ENCODE results near the gene MRPL34. TPM values are rescaled to one million over a fixed set of nuclear protein-coding genes. Genes with fewer than 3 reads are reported as not detected.

MRPL34 gene
- total RNA-seq, 2 donors from 2014 or later, result 47.0 to 47.1 TPM

GRCh38 chr19:17323964-17324332, 18.3 kb downstream of the MRPL34 start:
- no peak for DNase-seq
- peaks cover 6% of the 10 kb centered on the region for H3K36me3 Mint-ChIP-seq (ENCODE audit: low read depth)
- no peak overlapping the region for H3K4me3 Mint-ChIP-seq
- ATAC-seq, result no peak
- H3K4me1 Mint-ChIP-seq, result peaks cover 8% of the 10 kb centered on the region
- no peak overlapping the region for H3K27ac Mint-ChIP-seq
- H3K9me3 ChIP-seq (ENCODE audit: control insufficient read depth, low read length, poor library complexity, severe bottlenecking), result no peaks in the 10 kb centered on the region
- H3K27me3 Mint-ChIP-seq, result no peaks in the 10 kb centered on the region

DNA sequence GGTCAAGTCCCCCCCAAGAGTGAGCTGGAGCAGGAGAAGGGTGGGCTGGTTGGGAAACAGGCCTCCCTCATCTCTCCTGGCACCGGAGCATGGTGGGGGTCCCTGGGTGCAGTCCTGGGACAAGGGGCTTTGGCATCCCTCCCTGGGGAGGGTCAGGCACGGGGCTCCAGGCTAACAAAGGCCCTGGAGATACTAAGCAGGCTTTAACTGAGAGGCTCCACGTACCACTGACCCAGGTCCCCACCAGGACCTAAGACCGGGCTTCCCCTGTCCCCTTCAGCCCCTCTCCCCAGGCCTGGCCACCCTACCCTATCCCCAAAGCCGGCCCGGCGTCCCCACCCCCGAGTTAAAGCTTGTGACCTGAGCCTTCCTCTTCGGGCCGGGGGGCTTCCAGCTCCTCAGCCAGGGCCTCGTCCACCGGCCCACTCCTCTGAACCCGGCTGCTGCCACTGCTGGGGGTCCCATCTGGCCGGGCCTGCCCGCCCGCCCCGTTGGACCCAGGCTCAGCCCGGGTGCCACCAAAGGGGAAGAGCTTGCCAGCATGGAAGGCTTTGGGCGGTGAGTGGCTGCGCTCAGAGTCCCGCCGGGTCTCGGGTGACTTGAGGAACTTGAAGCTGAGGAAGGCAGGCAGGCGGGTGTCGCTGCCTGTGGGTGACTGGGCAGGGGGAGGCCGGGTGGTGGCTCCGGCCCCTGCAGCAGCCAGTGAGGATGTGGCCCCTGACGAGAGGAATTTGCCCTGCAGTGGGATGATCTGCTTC, 18.9 kb downstream of the MRPL34 start:
- no peak overlapping the region for H3K4me3 Mint-ChIP-seq
- ATAC-seq, result no peak
- no peak for DNase-seq
- no peak overlapping the region for H3K27ac Mint-ChIP-seq
- peaks cover 10% of the 10 kb centered on the region for H3K4me1 Mint-ChIP-seq
- H3K27me3 Mint-ChIP-seq, result no peaks in the 10 kb centered on the region
- no peaks in the 10 kb centered on the region for H3K9me3 ChIP-seq (ENCODE audit: control insufficient read depth, low read length, poor library complexity, severe bottlenecking)
- H3K36me3 Mint-ChIP-seq (ENCODE audit: low read depth), result peaks cover 6% of the 10 kb centered on the region

DNA sequence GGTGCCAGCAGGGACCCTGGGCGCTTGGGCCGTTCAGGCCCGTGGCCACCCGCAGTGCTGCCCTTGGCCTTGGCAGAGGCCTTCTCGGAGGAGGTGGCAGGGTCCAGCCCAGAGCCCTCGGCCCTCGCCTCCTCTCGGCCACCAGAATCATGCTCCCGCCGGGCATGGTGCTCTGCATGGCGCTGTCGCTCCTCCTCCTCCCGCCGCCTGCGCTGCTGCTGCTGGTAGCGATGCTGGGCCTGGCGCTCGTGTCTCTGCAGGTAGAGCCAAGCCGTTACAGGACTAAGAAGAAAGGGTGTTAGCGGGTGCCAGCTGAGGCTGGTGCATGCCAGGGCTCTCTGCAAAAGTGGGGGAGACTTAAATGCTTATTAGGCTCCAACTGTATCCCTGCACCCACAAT, 19.5 kb downstream of the MRPL34 start:
- H3K9me3 ChIP-seq (ENCODE audit: control insufficient read depth, low read length, poor library complexity, severe bottlenecking), result no peaks in the 10 kb centered on the region
- Mint-ChIP-seq H3K36me3 (ENCODE audit: low read depth) (peaks cover 4% of the 10 kb centered on the region), H3K27ac (no peak overlapping the region), H3K4me1 (peaks cover 10% of the 10 kb centered on the region), H3K27me3 (no peaks in the 10 kb centered on the region), H3K4me3 (no peak overlapping the region)
- no peak for DNase-seq
- no peak for ATAC-seq

- Mint-ChIP-seq H3K4me3 (peak overlapping the region; percentile 9), H3K27me3 (no peaks in the 10 kb centered on the region), H3K27ac (no peak overlapping the region), H3K36me3 (ENCODE audit: low read depth) (peaks cover 4% of the 10 kb centered on the region), H3K4me1 (peaks cover 14% of the 10 kb centered on the region)
- H3K9me3 ChIP-seq (ENCODE audit: control insufficient read depth, low read length, poor library complexity, severe bottlenecking), result no peaks in the 10 kb centered on the region
- DNase-seq, result no peak
- no peak for ATAC-seq
Measured at GRCh38 chr19:17325881-17326594, 20.4 kb downstream of the MRPL34 start.

DNA sequence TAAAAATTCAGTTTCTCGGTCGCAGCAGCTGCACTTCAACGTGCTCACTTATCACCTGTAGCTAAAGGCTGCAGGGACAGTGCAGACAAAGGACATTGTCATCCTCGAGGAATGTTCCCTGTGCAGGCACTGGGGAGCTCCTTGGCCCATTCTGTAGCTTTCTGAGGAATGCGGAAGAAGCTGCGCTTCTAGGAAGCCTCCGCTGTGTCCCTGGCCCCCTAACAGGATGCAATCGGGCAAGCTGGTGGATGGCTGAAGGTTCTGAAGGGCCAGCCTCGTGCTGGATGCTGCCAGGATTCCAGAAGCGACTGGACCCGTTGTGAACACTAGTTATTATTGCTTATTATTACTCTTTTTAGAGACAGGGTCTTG, 20.9 kb downstream of the MRPL34 start:
- no peak for DNase-seq
- Mint-ChIP-seq H3K4me1 (peaks cover 14% of the 10 kb centered on the region), H3K27me3 (no peaks in the 10 kb centered on the region), H3K4me3 (peak overlapping the region; percentile 9), H3K27ac (no peak overlapping the region), H3K36me3 (ENCODE audit: low read depth) (peaks cover 4% of the 10 kb centered on the region)
- H3K9me3 ChIP-seq (ENCODE audit: control insufficient read depth, low read length, poor library complexity, severe bottlenecking), result no peaks in the 10 kb centered on the region
- no peak for ATAC-seq

GRCh38 chr19:17327068-17327653, 21.5 kb downstream of the MRPL34 start:
- no peaks in the 10 kb centered on the region for H3K27me3 Mint-ChIP-seq
- H3K36me3 Mint-ChIP-seq (ENCODE audit: low read depth), result peaks cover 4% of the 10 kb centered on the region
- H3K4me3 Mint-ChIP-seq, result peak overlapping the region; percentile 85
- ATAC-seq (no peak), DNase-seq (no peak)
- H3K4me1 Mint-ChIP-seq, result peaks cover 14% of the 10 kb centered on the region
- H3K27ac Mint-ChIP-seq, result peak overlapping the region; percentile 57
- no peaks in the 10 kb centered on the region for H3K9me3 ChIP-seq (ENCODE audit: control insufficient read depth, low read length, poor library complexity, severe bottlenecking)

DNA sequence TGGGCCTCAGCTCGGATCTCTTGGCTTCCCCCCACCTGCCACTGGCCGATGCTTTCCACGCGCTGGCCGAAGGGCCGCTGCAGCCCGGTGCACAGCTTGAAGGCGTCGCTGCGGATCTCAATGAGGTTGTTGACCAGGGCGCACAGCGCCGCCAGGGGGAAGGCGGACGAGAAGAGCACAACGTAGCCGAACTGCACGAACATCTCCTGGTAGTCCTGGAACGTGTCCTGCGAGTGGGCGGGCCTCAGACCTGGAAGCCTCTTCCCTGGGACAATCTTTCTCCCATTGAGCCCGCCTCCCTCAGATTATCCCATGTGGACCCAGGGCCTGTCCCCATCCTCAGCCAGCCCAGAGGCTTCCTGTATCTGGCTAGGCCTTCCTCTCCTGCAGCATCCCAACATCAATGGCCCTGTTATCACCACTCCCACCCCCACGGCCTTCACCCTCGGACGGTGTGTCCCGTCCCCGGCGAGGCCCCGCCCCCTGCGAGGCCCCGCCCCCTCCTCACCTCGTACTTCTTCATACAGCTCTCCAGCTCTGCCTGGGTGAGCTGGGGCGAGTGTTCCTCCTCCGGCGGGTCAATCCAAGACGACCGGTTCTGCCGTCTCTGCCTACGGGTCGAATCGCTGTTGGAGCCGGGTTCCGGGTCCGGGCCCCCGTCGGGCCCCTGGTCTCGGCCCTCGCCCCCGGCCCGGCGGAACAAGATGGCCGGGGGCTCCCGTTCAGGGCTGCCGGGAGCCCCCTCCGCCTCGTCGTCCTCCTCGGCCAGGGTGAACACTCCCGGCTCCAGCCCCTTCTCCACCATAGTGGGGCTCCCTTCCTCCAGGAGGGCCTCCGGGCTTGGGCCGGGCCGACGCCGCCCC, 22.2 kb downstream of the MRPL34 start:
- ATAC-seq, result peak; percentile 79
- Mint-ChIP-seq H3K36me3 (ENCODE audit: low read depth) (no peaks in the 10 kb centered on the region), H3K4me1 (peaks cover 12% of the 10 kb centered on the region), H3K27me3 (no peaks in the 10 kb centered on the region), H3K27ac (peak overlapping the region; percentile 57), H3K4me3 (peak overlapping the region; percentile 85)
- H3K9me3 ChIP-seq (ENCODE audit: control insufficient read depth, low read length, poor library complexity, severe bottlenecking), result no peaks in the 10 kb centered on the region
- DNase-seq, result peak in 2 of 3 donors; percentile 57 to 61

GRCh38 chr19:17328517-17329365, 23.1 kb downstream of the MRPL34 start:
- Mint-ChIP-seq H3K4me3 (peak overlapping the region; percentile 85), H3K36me3 (ENCODE audit: low read depth) (no peaks in the 10 kb centered on the region), H3K4me1 (peaks cover 13% of the 10 kb centered on the region), H3K27me3 (no peaks in the 10 kb centered on the region), H3K27ac (no peak overlapping the region)
- DNase-seq, result peak in 2 of 3 donors; percentile 39 to 53
- H3K9me3 ChIP-seq (ENCODE audit: control insufficient read depth, low read length, poor library complexity, severe bottlenecking), result no peaks in the 10 kb centered on the region
- peak; percentile 37 for ATAC-seq

- peak overlapping the region; percentile 72 for H3K4me3 Mint-ChIP-seq
- H3K27ac Mint-ChIP-seq, result no peak overlapping the region
- no peak for ATAC-seq
- peaks cover 15% of the 10 kb centered on the region for H3K4me1 Mint-ChIP-seq
- H3K27me3 Mint-ChIP-seq, result no peaks in the 10 kb centered on the region
- peaks cover 2% of the 10 kb centered on the region for H3K36me3 Mint-ChIP-seq (ENCODE audit: low read depth)
- DNase-seq, result no peak
- H3K9me3 ChIP-seq (ENCODE audit: control insufficient read depth, low read length, poor library complexity, severe bottlenecking), result no peaks in the 10 kb centered on the region
Measured at GRCh38 chr19:17329366-17330261, 23.9 kb downstream of the MRPL34 start.

DNA sequence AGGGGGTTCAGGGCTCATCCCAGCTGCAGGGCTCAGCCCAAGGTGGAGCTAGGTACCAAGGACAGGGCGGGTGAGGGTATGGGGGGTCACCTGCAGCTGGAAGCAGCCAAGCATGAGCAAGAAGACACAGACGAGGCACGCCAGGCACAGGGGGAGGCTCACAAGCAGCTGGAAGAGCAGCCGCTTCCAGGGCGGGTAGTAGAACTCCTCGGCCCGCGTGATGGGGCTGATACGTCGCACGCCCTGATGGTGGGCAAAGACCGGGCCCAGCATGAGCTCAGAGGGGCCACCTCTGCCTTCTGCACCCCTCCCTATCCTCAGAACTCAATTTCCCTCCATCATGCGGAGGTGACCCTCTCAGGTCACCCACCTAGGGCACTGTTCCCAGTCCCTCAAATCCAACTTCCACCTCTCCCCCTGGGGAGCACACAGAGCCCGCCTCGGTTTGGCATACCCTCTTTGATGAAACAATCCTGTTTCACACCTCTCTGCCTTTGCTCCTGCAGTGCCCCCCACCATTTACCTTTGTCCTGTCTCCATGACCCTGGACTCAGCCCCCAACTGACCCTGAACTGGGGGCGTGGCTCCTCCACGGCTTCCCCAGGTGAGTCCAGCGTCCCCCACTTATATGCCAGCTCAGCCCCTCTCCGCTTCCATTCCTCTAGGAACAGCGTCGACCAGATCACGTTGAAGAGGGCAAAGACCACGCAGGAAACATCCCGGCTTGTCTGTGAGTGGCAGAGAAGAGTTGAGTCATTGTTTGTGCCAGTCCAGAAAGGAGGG, 24.8 kb downstream of the MRPL34 start:
- H3K4me3 Mint-ChIP-seq, result peak overlapping the region; percentile 78
- no peaks in the 10 kb centered on the region for H3K9me3 ChIP-seq (ENCODE audit: control insufficient read depth, low read length, poor library complexity, severe bottlenecking)

GRCh38 chr19:17331045-17331558, 25.4 kb downstream of the MRPL34 start:
- no peaks in the 10 kb centered on the region for H3K9me3 ChIP-seq (ENCODE audit: control insufficient read depth, low read length, poor library complexity, severe bottlenecking)
- no peak for DNase-seq
- H3K36me3 Mint-ChIP-seq (ENCODE audit: low read depth), result peaks cover 2% of the 10 kb centered on the region
- H3K4me3 Mint-ChIP-seq, result peak overlapping the region; percentile 78
- no peak for ATAC-seq
- no peak overlapping the region for H3K27ac Mint-ChIP-seq
- H3K4me1 Mint-ChIP-seq, result peaks cover 18% of the 10 kb centered on the region
- no peaks in the 10 kb centered on the region for H3K27me3 Mint-ChIP-seq

More for the DNA sequence above, 24.8 kb downstream of the MRPL34 start:
- DNase-seq (no peak), ATAC-seq (no peak)
- Mint-ChIP-seq H3K27ac (no peak overlapping the region), H3K4me1 (peaks cover 18% of the 10 kb centered on the region), H3K36me3 (ENCODE audit: low read depth) (peaks cover 2% of the 10 kb centered on the region), H3K27me3 (no peaks in the 10 kb centered on the region)

Measured in T-helper 17 cell (primary cell).